Liver (tissue), 9 donors: ENCODE data around the gene ABHD15. TPM values are rescaled to one million over a fixed set of nuclear protein-coding genes. Genes with fewer than 3 reads are reported as not detected.

Experiments
- DNase-seq: peaks from one replicate; pipeline ENCODE4 v3.0.0-alpha.2; 2017; ENCODE audit warnings: low spot score
- H3K27ac ChIP-seq, 2 donors: one replicate each; pipeline ENCODE4 v1.7.0; 2013; ENCODE audit warnings: inconsistent platforms in 2 of 2, low read length in 2 of 2, control low read depth in 1 of 2, low read depth in 1 of 2, mild to moderate bottlenecking in 1 of 2
- H3K27me3 ChIP-seq, 4 donors: one replicate each; pipeline versions ENCODE4 v1.6.1 to v1.7.0; 2013; ENCODE audit warnings: low read length in 3 of 4, inconsistent platforms in 1 of 4, mild to moderate bottlenecking in 1 of 4, moderate library complexity in 1 of 4; ENCODE audit not compliant: control insufficient read depth in 4 of 4, insufficient read depth in 4 of 4
- H3K36me3 ChIP-seq, 4 donors: one replicate each; pipeline versions ENCODE4 v1.6.1 to v1.7.0; 2013; ENCODE audit warnings: low read length in 3 of 4, mild to moderate bottlenecking in 3 of 4, low read depth in 1 of 4, moderate library complexity in 1 of 4; ENCODE audit not compliant: control insufficient read depth in 4 of 4, insufficient read depth in 3 of 4
- H3K4me1 ChIP-seq, 4 donors: one replicate each; pipeline versions ENCODE4 v1.6.1 to v1.7.0; 2013; ENCODE audit warnings: low read length in 3 of 4, mild to moderate bottlenecking in 3 of 4, moderate library complexity in 1 of 4; ENCODE audit not compliant: control insufficient read depth in 4 of 4, insufficient read depth in 4 of 4
- H3K4me3 ChIP-seq, 3 donors: one replicate each; pipeline versions ENCODE4 v1.6.1 to v1.7.0; 2013; ENCODE audit warnings: low read length in 3 of 3, control low read depth in 1 of 3, low read depth in 1 of 3, mild to moderate bottlenecking in 1 of 3
- H3K9ac ChIP-seq, 2 donors: one replicate each; pipeline ENCODE4 v1.7.0; 2013; ENCODE audit warnings: low read length in 2 of 2, mild to moderate bottlenecking in 2 of 2, moderate library complexity in 2 of 2, control low read depth in 1 of 2, low read depth in 1 of 2
- H3K9me3 ChIP-seq, 4 donors: one replicate each; pipeline versions ENCODE4 v1.6.1 to v1.7.0; 2013; ENCODE audit warnings: low read length in 3 of 4; ENCODE audit not compliant: control insufficient read depth in 4 of 4
- ATF3 ChIP-seq: IDR thresholded peaks from 2 replicates; pipeline ENCODE4 v1.6.1; 2016; ENCODE audit warnings: antibody characterized with exemption
- CTCF ChIP-seq: fragments of 150-350 bp; IDR thresholded peaks from 2 replicates; pipeline ENCODE4 v1.5.1; 2017; ENCODE audit warnings: improper control_type of control experiment, low read depth, low read length; ENCODE audit not compliant: missing input control
- EGR1 ChIP-seq, 2 donors: IDR thresholded peaks; 2 replicates each; pipeline ENCODE4 v1.6.1; 2016 to 2018; ENCODE audit warnings: antibody characterized with exemption in 2 of 2, low read depth in 2 of 2
- FOXA1 ChIP-seq: IDR thresholded peaks from 2 replicates; pipeline ENCODE4 v1.6.1; 2016; ENCODE audit warnings: antibody characterized with exemption
- FOXA2 ChIP-seq: IDR thresholded peaks from 2 replicates; pipeline ENCODE4 v1.6.1; 2016; ENCODE audit warnings: antibody characterized with exemption
- GABPA ChIP-seq, 2 donors: IDR thresholded peaks in 1 of 2; conservative IDR thresholded peaks in 1 of 2; 2 replicates each; pipeline ENCODE4 v1.6.1; 2016; ENCODE audit warnings: antibody characterized with exemption in 2 of 2, mild to moderate bottlenecking in 1 of 2, moderate library complexity in 1 of 2
- HNF4A ChIP-seq, 2 donors: conservative IDR thresholded peaks; 2 replicates each; pipeline ENCODE4 v1.6.1; 2016; ENCODE audit warnings: antibody characterized with exemption in 2 of 2, mild to moderate bottlenecking in 2 of 2
- HNF4G ChIP-seq: IDR thresholded peaks from 2 replicates; pipeline ENCODE4 v1.6.1; 2016; ENCODE audit warnings: antibody characterized with exemption
- JUND ChIP-seq, 2 donors: IDR thresholded peaks; 2 replicates each; pipeline ENCODE4 v1.6.1; 2016; ENCODE audit warnings: antibody characterized with exemption in 2 of 2
- MAX ChIP-seq: IDR thresholded peaks from 2 replicates; pipeline ENCODE4 v1.6.1; 2016; ENCODE audit warnings: antibody characterized with exemption
- NR2F2 ChIP-seq: IDR thresholded peaks from 2 replicates; pipeline ENCODE4 v1.6.1; 2016; ENCODE audit warnings: antibody characterized with exemption
- RAD21 ChIP-seq, 2 donors: IDR thresholded peaks; 2 replicates each; pipeline ENCODE4 v1.6.1; 2016; ENCODE audit warnings: antibody characterized with exemption in 2 of 2, mild to moderate bottlenecking in 2 of 2
- REST ChIP-seq: IDR thresholded peaks from 2 replicates; pipeline ENCODE4 v1.6.1; 2016; ENCODE audit warnings: antibody characterized with exemption, mild to moderate bottlenecking
- RXRA ChIP-seq, 2 donors: IDR thresholded peaks; 2 replicates each; pipeline ENCODE4 v1.6.1; 2017 to 2018; ENCODE audit warnings: antibody characterized with exemption in 2 of 2, mild to moderate bottlenecking in 1 of 2
- SP1 ChIP-seq: IDR thresholded peaks from 2 replicates; pipeline ENCODE4 v1.6.1; 2018; ENCODE audit warnings: antibody characterized with exemption, mild to moderate bottlenecking
- TAF1 ChIP-seq: conservative IDR thresholded peaks from 2 replicates; pipeline ENCODE4 v1.6.1; 2016; ENCODE audit warnings: antibody characterized with exemption, mild to moderate bottlenecking
- YY1 ChIP-seq: IDR thresholded peaks from 2 replicates; pipeline ENCODE4 v1.6.1; 2016; ENCODE audit warnings: antibody characterized with exemption, mild to moderate bottlenecking
- ZBTB33 ChIP-seq: IDR thresholded peaks from 2 replicates; pipeline ENCODE4 v1.6.1; 2016; ENCODE audit warnings: antibody characterized with exemption
- WGBS: extraction: QIAGEN DNeasy Blood & Tissue Kit; methylation state at CpG from one replicate; pipeline ENCODE4 v1.1.7; 2013; 5-methylcytosine and 5-hydroxymethylcytosine counted together
- polyA plus RNA-seq, 2 donors: library from polyadenylated mRNA; stranded (reverse) in 1 of 2; unstranded in 1 of 2; fragments of 200-250 nt in 1 of 2; fragments of >200 nt in 1 of 2; fragmentation: Nextera tagmentation in 1 of 2; extraction: Ambion mirVana in 1 of 2; gene quantifications; one replicate each; pipeline versions ENCODE4 v1.2.1 to v1.2.3, GENCODE V29; 2013 to 2015
- total RNA-seq, 2 donors: library from RNA; depleted of rRNA; stranded (reverse); fragments of >200 nt; gene quantifications; one replicate each; pipeline ENCODE4 v1.2.3, GENCODE V29; 2014
- donor health status: healthy.
- donor health status: healthy.
- donor health status: healthy.
- donor health status: healthy.
- donor health status: healthy.

ABHD15 gene
- total and polyA plus RNA-seq, 4 donors, result 5.6 to 25.7 (median 10.6) TPM

- no peaks in the 10 kb centered on the region for H3K36me3 ChIP-seq
- H3K4me3 ChIP-seq, result no peak overlapping the region
- H3K4me1 ChIP-seq, result peaks cover 7 to 35% (median 27%) of the 10 kb centered on the region in 4 donors
- TF ChIP-seq SP1 (peak; percentile 76), REST (peak; percentile 57), RAD21 (IDR thresholded peaks at IDR 0.05) (peak; percentile 33 to 51), NR2F2 (no peak), MAX (peak; percentile 79), CTCF (no peak), RXRA (IDR thresholded peaks at IDR 0.05) (peak; percentile 78 to 84), FOXA2 (peak; percentile 64), GABPA (IDR thresholded peaks at IDR 0.05 in 1 of 2, conservative IDR thresholded peaks at IDR 0.05 in 1 of 2) (peak in 1 of 2 donors; percentile 18), TAF1 (peak; percentile 34), HNF4A (conservative IDR thresholded peaks at IDR 0.05) (peak; percentile 58 to 74), JUND (IDR thresholded peaks at IDR 0.05) (peak; percentile 46), HNF4G (no peak), FOXA1 (peak; percentile 63), ATF3 (peak; percentile 68), EGR1 (IDR thresholded peaks at IDR 0.05; ENCODE audit: low read depth in 2 of 2) (peak in 1 of 2 donors; percentile 53), ZBTB33 (peak; percentile 84), YY1 (peak; percentile 74)
- peak overlapping the region; percentile 4 to 39 for H3K27ac ChIP-seq
- H3K9ac ChIP-seq, result no peak overlapping the region
- H3K9me3 ChIP-seq, result no peaks in the 10 kb centered on the region
- H3K27me3 ChIP-seq, result no peaks in the 10 kb centered on the region
- DNase-seq, result no peak
- 31% methylated on average over 3 of the region's 3 CpGs for WGBS
Measured at GRCh38 chr17:29555840-29556239, 11.0 kb downstream of the ABHD15 start.
